Gastrocnemius medialis (tissue), 4 donors: Measurements from ENCODE around the gene EXOC2. TPM values are rescaled to one million over a fixed set of nuclear protein-coding genes. Genes with fewer than 3 reads are reported as not detected.

Experiments used
- ATAC-seq, 2 donors: fragments of 150-250 bp; one replicate each; pipeline ENCODE4 v1.9.1; 2016
- DNase-seq, 2 donors: peaks; one replicate each; pipeline ENCODE4 v3.0.0-alpha.2; 2019
- H3K27ac ChIP-seq, 4 donors: fragments of 200-600 bp; sonication (generic); 1 replicate in 1 of 4; 2 replicates in 3 of 4; pipeline ENCODE4 v1.5.1; 2016 to 2018; ENCODE audit warnings: mild to moderate bottlenecking in 2 of 4, moderate library complexity in 1 of 4
- H3K27me3 ChIP-seq, 3 donors: fragments of 200-600 bp; sonication (generic) in 2 of 3; 1 replicate in 1 of 3; 2 replicates in 2 of 3; pipeline versions ENCODE4 v1.5.1 to v1.6.0; 2016 to 2019; ENCODE audit warnings: mild to moderate bottlenecking in 1 of 3, moderate library complexity in 1 of 3
- H3K36me3 ChIP-seq, 2 donors: fragments of 200-600 bp; sonication (generic) in 1 of 2; one replicate each; pipeline ENCODE4 v1.5.1; 2017 to 2018
- H3K4me1 ChIP-seq, 2 donors: fragments of 200-600 bp; sonication (generic) in 1 of 2; one replicate each; pipeline ENCODE4 v1.5.1; 2016 to 2017; ENCODE audit warnings: mild to moderate bottlenecking in 2 of 2
- H3K4me3 ChIP-seq, 4 donors: fragments of 200-600 bp; sonication (generic) in 3 of 4; 1 replicate in 1 of 4; 2 replicates in 3 of 4; pipeline ENCODE4 v1.5.1; 2016 to 2019; ENCODE audit warnings: mild to moderate bottlenecking in 2 of 4
- H3K9me3 ChIP-seq, 3 donors: fragments of 200-600 bp; sonication (generic) in 2 of 3; 1 replicate in 1 of 3; 2 replicates in 2 of 3; pipeline ENCODE4 v1.5.1; 2016 to 2019
- POLR2A ChIP-seq, 2 donors: fragments of 450-650 bp; IDR thresholded peaks; one replicate each; pipeline ENCODE4 v1.6.1; 2017; ENCODE audit warnings: antibody characterized with exemption in 2 of 2, mild to moderate bottlenecking in 2 of 2, moderate library complexity in 2 of 2
- in situ Hi-C, 4 donors: fragments of 200-750 bp; cut with MboI; loops; one replicate each; pipeline versions ENCODE4 v1.15.0 to v1.8.0; 2017; ENCODE audit warnings: low sequenced_read_pairs in 4 of 4
- intact Hi-C: fragments of 100-400 bp; cut with DNase I; formaldehyde crosslinking; loops from one replicate; pipeline ENCODE4 v1.15.1; 2023; ENCODE audit warnings: low total_unique reads
- total RNA-seq, 4 donors: library from RNA; depleted of rRNA; stranded (reverse); fragments of >200 nt; gene quantifications; one replicate each; pipeline versions ENCODE4 v1.1.0 to v1.2.3, GENCODE V29; 2016
- TF ChIP-seq, protein P1 (sequence below), 5 experiments: fragments of 450-650 bp in 3 of 5; fragments of 200-600 bp in 2 of 5; sonication (generic) in 2 of 5; IDR thresholded peaks in 4 of 5; conservative IDR thresholded peaks in 1 of 5; 1 replicate in 4 of 5; 2 replicates in 1 of 5; pipeline ENCODE4 v1.5.1; 2016 to 2019; ENCODE audit warnings: antibody characterized with exemption in 5 of 5, mild to moderate bottlenecking in 3 of 5, moderate library complexity in 3 of 5

EXOC2 gene
- total RNA-seq, 4 donors from 2014 or later: 12.6 to 16.4 (median 15.0) TPM

DNA sequence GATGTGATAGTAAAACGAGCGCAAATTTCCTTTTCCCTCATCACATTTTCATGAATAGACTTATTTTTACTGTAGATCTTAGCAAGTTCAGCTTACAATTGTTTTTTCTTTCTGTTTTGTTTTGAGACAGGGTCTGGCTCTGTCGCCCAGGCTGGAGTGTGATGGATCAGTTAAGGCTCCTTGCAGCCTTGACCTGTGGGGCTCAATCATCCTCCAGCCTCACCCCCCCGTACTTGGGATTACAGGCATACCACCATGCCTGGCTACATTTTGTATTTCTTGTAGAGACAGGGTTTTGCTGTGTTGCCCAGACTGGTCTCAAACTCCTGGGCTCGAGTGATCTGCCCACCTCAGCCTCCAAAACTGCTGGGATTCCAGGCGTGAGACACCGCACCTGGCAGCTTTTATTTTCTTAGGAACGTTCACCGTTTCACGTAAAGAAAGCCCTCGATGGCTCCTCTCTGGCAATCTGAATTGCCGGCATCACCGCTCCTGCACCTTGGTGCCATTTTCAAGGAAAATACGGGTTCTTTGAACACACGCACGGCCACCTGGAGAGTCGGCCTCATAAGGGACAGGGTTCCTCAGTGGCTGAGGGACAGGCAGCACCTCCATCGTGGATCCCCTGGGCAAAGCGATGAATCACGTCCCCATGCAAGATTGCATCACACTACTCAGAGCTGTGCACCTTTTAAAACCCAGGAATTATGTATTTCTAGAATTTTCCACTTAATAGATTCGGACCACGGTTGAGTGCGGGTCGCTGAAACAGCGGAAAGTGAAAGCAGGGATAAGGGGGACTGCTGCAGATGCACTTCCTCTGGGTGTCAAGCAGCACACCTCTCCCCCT, 222.7 kb downstream of the EXOC2 start:
- ATAC-seq: no peak

DNA sequence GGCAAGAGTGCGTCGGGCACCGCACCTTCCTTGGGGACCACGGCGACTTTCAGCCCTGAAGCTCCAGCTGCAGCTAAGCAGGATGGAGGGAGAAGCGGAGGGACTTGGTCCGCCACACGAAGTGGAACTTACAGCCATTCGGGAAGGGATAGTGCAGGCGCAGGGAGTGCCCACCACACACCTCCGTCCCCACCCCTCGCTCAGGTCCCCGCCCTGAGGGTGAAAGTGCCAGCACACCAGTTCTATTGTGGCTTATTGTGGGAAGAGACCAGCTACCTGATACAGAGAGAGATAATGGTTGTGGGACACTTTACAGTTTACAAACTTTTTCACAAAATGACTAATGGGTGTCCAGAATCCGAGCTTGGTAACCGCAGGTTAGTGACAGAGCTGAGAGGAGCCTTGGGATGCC, 225.3 kb downstream of the EXOC2 start:
- Histone ChIP-seq H3K9me3 (no peaks in the 10 kb centered on the region), H3K27me3 (peaks cover 0 to 5% (median 3%) of the 10 kb centered on the region in 3 donors), H3K4me1 (no peaks in the 10 kb centered on the region), H3K4me3 (no peak overlapping the region), H3K27ac (no peak overlapping the region), H3K36me3 (no peaks in the 10 kb centered on the region)
- DNase-seq (no peak), ATAC-seq (no peak)
- no peak for TF ChIP-seq POLR2A (IDR thresholded peaks at IDR 0.05)
- TF ChIP-seq, protein P1, sequence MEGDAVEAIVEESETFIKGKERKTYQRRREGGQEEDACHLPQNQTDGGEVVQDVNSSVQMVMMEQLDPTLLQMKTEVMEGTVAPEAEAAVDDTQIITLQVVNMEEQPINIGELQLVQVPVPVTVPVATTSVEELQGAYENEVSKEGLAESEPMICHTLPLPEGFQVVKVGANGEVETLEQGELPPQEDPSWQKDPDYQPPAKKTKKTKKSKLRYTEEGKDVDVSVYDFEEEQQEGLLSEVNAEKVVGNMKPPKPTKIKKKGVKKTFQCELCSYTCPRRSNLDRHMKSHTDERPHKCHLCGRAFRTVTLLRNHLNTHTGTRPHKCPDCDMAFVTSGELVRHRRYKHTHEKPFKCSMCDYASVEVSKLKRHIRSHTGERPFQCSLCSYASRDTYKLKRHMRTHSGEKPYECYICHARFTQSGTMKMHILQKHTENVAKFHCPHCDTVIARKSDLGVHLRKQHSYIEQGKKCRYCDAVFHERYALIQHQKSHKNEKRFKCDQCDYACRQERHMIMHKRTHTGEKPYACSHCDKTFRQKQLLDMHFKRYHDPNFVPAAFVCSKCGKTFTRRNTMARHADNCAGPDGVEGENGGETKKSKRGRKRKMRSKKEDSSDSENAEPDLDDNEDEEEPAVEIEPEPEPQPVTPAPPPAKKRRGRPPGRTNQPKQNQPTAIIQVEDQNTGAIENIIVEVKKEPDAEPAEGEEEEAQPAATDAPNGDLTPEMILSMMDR (IDR thresholded peaks at IDR 0.05 in 4 of 5, conservative IDR thresholded peaks at IDR 0.05 in 1 of 5): no peak
- in situ Hi-C loops: no loop called here
- intact Hi-C loops: no loop called here

More for the DNA sequence above, 222.7 kb downstream of the EXOC2 start:
- in situ Hi-C loops (no loop called here), intact Hi-C loops (no loop called here)
- DNase-seq: no peak
- Histone ChIP-seq H3K9me3 (no peaks in the 10 kb centered on the region), H3K27ac (no peak overlapping the region), H3K36me3 (no peaks in the 10 kb centered on the region), H3K4me3 (no peak overlapping the region), H3K4me1 (no peaks in the 10 kb centered on the region), H3K27me3 (peaks cover 0 to 5% (median 3%) of the 10 kb centered on the region in 3 donors)
- TF ChIP-seq, protein P1 (IDR thresholded peaks at IDR 0.05 in 4 of 5, conservative IDR thresholded peaks at IDR 0.05 in 1 of 5): no peak
- no peak for TF ChIP-seq POLR2A (IDR thresholded peaks at IDR 0.05)

DNA sequence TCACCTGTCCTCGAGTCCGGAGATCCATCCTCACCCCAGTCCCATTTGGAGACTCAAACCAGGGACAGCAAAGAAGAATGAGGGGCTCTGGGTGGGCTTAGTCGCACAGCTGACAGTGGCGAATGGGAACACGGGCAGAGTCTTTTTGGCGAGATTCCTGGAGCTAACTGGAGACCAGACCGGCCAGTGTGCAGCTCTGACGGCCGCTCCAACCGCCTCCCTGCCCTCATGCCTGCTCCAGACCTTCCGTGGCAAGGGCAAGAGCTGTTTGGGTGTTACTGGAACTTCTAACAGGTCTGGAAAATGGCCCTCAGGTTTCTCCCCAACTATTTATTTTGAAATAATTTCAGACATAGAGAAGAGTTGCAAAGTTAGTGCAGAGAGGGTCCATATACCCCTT, 225.8 kb downstream of the EXOC2 start:
- Histone ChIP-seq H3K27me3 (peaks cover 0 to 5% (median 3%) of the 10 kb centered on the region in 3 donors), H3K9me3 (no peaks in the 10 kb centered on the region), H3K27ac (no peak overlapping the region), H3K36me3 (no peaks in the 10 kb centered on the region), H3K4me3 (no peak overlapping the region), H3K4me1 (no peaks in the 10 kb centered on the region)
- TF ChIP-seq, protein P1 (IDR thresholded peaks at IDR 0.05 in 4 of 5, conservative IDR thresholded peaks at IDR 0.05 in 1 of 5): no peak
- no peak for TF ChIP-seq POLR2A (IDR thresholded peaks at IDR 0.05)
- no peak for DNase-seq
- ATAC-seq: no peak
- intact Hi-C loops (no loop called here), in situ Hi-C loops (no loop called here)

DNA sequence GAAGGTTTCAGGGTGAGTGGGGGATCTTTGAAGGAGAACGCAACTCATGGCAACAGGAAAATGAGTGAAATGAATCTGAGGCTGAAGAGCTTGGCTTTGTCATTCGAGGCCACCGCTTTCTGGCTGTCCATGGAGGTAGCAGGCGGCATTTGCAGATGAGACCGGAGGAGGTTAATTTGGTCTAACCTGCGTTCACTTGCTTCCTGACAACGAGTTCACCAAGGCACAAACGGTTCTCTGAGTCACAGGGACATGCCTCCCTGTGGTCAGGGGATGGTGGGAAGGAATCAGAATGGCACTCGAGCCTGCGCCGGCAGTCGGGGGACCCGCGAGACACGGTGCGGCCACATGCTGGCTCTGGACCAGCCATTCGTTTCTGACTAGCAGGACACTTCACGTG, 226.4 kb downstream of the EXOC2 start:
- in situ Hi-C loops: no loop called here
- H3K27me3 ChIP-seq: peaks cover 3 to 5% (median 3%) of the 10 kb centered on the region in 3 donors
- H3K9me3 ChIP-seq: no peaks in the 10 kb centered on the region
- no peak overlapping the region for H3K27ac ChIP-seq
- ATAC-seq (no peak), DNase-seq (no peak)
- H3K36me3 ChIP-seq: no peaks in the 10 kb centered on the region
- intact Hi-C loops: no loop called here
- H3K4me1 ChIP-seq: no peaks in the 10 kb centered on the region
- TF ChIP-seq POLR2A (IDR thresholded peaks at IDR 0.05): no peak
- TF ChIP-seq, protein P1 (IDR thresholded peaks at IDR 0.05 in 4 of 5, conservative IDR thresholded peaks at IDR 0.05 in 1 of 5): no peak
- H3K4me3 ChIP-seq: no peak overlapping the region
